SJSA1 (cell line): ENCODE results near the gene ACSL3. TPM values are rescaled to one million over a fixed set of nuclear protein-coding genes. Genes with fewer than 3 reads are reported as not detected.
"Not testable (repeated sequence)": the region's sequence is repeated elsewhere in the genome, so short reads cannot be mapped to it uniquely, and the experiment has no call there.

ENCODE experiments used
- DNase-seq, 2 experiments: peaks; one replicate each; pipeline ENCODE4 v3.0.0-alpha.2; 2015 to 2020; ENCODE audit warnings: low spot score in 2 of 2, low read depth in 1 of 2
- H3K27ac ChIP-seq: fragments of 250-450 bp; sonication (Bioruptor Pico); 2 replicates; pipeline ENCODE4 v1.5.1; 2020; ENCODE audit warnings: mild to moderate bottlenecking, moderate library complexity
- H3K27me3 ChIP-seq: fragments of 250-450 bp; sonication (Bioruptor Pico); replicated peaks from 2 replicates; pipeline ENCODE4 v1.5.1; 2020; ENCODE audit warnings: mild to moderate bottlenecking, moderate library complexity
- H3K36me3 ChIP-seq: fragments of 250-450 bp; sonication (Bioruptor Pico); 2 replicates; pipeline ENCODE4 v1.5.1; 2020; ENCODE audit warnings: mild to moderate bottlenecking
- H3K4me1 ChIP-seq: fragments of 250-450 bp; sonication (Bioruptor Pico); replicated peaks from 2 replicates; pipeline ENCODE4 v1.6.1; 2021; ENCODE audit warnings: mild to moderate bottlenecking
- H3K4me3 ChIP-seq: fragments of 250-450 bp; sonication (Bioruptor Pico); 2 replicates; pipeline ENCODE4 v1.5.1; 2020; ENCODE audit warnings: mild to moderate bottlenecking
- H3K9me3 ChIP-seq: fragments of 250-450 bp; sonication (Bioruptor Pico); replicated peaks from 2 replicates; pipeline ENCODE4 v1.5.1; 2020; ENCODE audit warnings: mild to moderate bottlenecking
- total RNA-seq: library from RNA; depleted of rRNA; stranded (reverse); fragments of >200 nt; shearing (Covaris generic); gene quantifications from 2 replicates; pipeline ENCODE4 v1.2.3, GENCODE V29; 2014

ACSL3 gene
- total RNA-seq, 1 experiment from 2014 or later = 100.0 TPM

DNA sequence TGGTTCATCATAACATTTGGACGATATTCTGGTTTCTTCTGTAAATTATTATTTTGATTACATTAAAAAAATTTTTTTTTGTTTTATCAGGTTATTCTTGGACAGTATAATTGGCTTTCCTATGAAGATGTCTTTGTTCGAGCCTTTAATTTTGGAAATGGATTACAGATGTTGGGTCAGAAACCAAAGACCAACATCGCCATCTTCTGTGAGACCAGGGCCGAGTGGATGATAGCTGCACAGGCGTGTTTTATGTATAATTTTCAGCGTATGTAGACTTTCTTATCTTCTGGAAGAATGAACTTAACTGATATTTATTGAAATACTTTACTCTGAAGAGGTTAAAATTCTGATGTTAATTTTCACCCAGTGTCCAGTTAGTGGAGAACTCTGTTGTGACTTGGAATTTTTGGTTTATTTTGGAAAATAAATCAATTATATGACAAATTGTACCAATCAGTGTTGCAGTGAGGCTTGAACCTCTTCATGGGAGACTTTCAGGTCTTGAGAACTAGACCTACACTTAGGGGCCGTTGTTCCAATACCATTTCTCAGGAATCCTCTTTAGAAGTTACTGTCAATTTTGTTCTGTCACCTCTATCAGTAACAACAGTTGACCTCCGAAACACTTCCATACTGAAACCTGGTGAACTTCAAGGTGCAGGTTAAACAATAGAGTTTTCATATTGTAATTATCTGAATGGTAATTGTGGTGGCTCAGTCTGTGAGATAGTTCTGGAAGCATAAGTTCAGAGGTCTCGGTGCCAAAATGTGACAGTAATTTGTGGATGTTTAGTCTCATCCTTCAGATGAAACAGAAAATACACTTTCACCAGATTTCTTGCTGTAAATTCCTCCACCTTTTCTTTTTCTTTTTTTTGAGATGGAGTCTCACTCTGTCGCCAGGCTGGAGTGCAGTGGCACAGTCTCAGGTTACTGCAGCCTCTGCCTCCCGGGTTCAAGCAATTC, 55.7 kb downstream of the ACSL3 start:
- Histone ChIP-seq H3K36me3 (peaks cover 40% of the 10 kb centered on the region), H3K27me3 (no peaks in the 10 kb centered on the region), H3K4me3 (no peak overlapping the region), H3K9me3 (no peaks in the 10 kb centered on the region), H3K4me1 (peaks cover 34% of the 10 kb centered on the region), H3K27ac (no peak overlapping the region)
- no peak for DNase-seq

DNA sequence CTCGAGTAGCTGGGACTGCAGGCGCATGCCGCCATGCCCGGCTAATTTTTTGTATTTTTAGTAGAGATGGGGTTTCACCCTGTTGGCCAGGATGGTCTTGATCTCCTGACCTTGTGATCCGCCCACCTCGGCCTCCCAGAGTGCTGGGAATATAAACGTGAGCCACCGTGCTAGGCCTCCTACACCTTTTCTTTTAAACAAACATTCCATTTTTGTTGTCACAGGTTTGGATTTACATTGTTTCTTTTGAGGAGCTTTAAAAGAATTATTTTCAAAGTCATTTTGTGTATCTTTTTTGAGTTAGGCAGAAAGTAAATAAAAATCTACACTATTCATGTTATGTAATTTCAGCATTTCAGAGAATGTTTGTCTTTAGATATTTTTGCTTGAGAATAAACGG, 56.4 kb downstream of the ACSL3 start:
- DNase-seq, H3K9me3 ChIP-seq, H3K27me3 ChIP-seq, H3K4me3 ChIP-seq, H3K27ac ChIP-seq: not testable (repeated sequence)
- peaks cover 42% of the 10 kb centered on the region for H3K36me3 ChIP-seq
- H3K4me1 ChIP-seq = peaks cover 34% of the 10 kb centered on the region

DNA sequence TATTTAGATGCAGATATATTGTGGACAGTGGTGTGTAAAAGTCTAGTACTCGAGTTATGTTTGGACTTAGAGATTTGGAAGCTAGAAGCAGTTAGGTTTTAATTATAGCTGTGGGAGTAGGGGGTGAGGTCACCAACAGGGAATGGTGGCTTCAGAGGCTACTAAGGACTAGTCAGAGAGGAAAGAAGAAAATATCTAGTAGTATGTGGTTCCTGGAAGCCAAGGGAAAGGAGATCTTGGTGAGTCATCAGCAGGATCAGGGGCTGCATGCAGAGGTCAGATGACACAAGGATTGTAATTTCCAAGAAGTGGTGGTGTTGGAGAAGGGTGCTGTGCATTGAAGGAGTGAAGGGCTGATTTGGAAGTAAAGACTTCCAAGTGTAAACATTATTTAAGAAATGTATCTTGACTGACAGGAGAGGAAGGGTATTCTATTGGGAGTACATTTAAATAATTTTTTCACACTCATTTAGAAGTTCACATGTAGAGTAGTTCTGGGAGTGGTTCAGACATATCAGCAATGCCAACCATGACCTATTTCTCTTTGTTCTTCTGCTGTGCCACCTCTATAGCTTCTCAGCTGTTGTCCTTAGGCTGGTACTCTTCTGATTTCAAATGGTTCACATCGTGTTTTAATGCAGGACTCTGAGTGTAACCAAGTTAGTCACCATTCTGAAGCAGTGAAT, 59.1 kb downstream of the ACSL3 start:
- no peak overlapping the region for H3K4me3 ChIP-seq
- peaks cover 62% of the 10 kb centered on the region for H3K36me3 ChIP-seq
- H3K9me3 ChIP-seq = no peaks in the 10 kb centered on the region
- peak; percentile 58 to 60 for DNase-seq
- peak overlapping the region; percentile 45 for H3K27ac ChIP-seq
- no peaks in the 10 kb centered on the region for H3K27me3 ChIP-seq
- peaks cover 38% of the 10 kb centered on the region for H3K4me1 ChIP-seq

DNA sequence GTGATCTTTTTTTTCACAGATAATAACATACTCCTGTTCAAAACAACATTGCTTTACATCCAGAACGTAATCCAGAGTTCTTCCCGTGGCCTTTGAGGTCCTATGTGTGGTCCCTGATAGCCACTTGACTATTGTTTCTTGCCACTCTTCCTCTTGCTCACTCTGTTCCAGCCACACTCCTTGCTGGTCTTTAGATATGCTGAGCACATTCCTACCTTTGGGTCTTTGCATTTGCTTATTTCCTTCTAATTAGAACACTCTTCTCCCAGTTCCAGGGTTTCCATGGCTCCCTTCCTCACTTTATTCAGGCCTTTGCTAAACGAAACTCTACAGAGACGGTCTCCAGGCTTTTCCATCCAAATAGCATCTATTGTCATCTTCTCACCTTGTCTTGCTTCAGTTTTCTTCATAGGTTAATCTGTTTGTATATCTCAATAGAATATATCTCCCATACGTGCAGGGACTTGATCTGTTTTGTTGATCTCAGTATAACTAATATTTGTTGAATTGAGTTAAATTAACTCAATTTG, 59.9 kb downstream of the ACSL3 start:
- H3K4me1 ChIP-seq = peaks cover 32% of the 10 kb centered on the region
- peaks cover 67% of the 10 kb centered on the region for H3K36me3 ChIP-seq

DNA sequence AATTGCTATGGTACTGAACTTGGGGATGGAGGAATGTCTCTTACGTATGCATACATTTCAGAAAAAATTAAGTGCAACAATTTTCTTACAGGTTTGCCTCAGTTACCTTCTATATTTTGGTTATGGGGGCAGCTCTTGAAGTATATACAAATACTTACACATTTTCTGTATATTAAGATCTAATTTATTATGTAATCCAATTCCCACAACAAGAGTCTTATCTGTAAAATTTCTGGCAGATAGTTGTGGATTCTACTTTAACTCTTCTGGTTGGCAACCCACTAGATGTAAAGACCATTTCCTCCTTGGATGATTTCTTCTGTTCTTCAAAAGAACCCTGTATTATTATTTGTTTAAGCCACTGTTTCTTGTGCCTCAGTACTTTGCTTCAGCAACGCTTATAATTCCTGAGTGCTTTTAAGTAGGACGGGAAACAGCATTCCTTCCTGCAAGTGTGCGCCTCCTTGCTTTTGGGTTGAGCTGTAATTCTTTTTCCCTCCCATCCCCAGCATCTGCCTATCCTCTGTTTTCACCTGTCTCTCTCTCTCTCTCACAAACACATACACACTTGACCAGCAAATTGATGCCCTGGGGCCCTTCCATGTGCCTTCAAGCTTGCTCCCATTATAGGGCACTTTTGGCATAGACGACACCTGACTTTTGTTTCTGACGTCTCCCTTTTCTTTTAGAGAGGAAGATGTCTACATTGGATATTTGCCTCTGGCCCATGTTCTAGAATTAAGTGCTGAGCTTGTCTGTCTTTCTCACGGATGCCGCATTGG, 61.4 kb downstream of the ACSL3 start:
- no peak for DNase-seq
- H3K4me1 ChIP-seq = peaks cover 23% of the 10 kb centered on the region
- H3K4me3 ChIP-seq = no peak overlapping the region
- no peaks in the 10 kb centered on the region for H3K9me3 ChIP-seq
- peaks cover 73% of the 10 kb centered on the region for H3K36me3 ChIP-seq
- H3K27me3 ChIP-seq = no peaks in the 10 kb centered on the region
- H3K27ac ChIP-seq = no peak overlapping the region

More for the DNA sequence above, 59.9 kb downstream of the ACSL3 start:
- Histone ChIP-seq H3K9me3 (no peaks in the 10 kb centered on the region), H3K4me3 (no peak overlapping the region), H3K27ac (0 out of 2 replicates have a peak overlapping the region, but pooled peaks have one; percentile 9), H3K27me3 (no peaks in the 10 kb centered on the region)
- DNase-seq = no peak

DNA sequence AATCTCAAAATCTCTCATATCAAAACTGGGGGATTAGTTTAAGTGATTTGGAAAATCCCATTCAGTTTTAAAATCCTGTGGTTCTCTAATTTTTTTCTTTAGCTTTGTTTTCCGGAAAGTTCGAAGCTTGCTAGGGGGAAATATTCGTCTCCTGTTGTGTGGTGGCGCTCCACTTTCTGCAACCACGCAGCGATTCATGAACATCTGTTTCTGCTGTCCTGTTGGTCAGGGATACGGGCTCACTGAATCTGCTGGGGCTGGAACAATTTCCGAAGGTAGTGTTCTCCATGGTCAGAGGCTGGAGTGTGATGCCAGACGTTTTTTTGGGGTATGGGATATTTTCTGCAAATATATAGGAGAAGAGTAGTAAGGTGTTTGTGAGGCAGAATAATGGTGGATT, 66.1 kb downstream of the ACSL3 start:
- H3K4me1 ChIP-seq = peaks cover 3% of the 10 kb centered on the region; the same call in 1 of the 2 replicates
- H3K27ac ChIP-seq = no peak overlapping the region
- H3K27me3 ChIP-seq = no peaks in the 10 kb centered on the region
- no peaks in the 10 kb centered on the region for H3K9me3 ChIP-seq
- no peak overlapping the region for H3K4me3 ChIP-seq
- H3K36me3 ChIP-seq = peaks cover 71% of the 10 kb centered on the region
- no peak for DNase-seq

DNA sequence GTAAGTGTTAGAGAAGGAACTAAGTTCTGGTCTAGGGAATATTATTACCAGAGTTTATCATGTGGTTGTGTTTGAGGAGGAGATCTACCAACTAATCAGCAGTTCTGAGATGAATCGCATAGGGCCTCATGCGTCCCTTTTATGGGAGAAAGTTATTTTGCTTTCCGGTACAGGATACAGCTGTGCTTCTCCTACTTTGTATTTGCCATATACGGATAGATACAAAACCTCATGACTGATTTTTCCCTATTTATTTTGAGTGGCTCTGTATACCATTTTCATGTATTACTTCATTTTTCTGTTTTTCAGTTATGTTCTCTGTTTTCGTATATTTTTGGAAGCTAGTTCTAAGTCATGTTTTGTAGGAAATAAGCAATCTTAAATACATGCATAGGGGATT, 66.8 kb downstream of the ACSL3 start:
- no peak for DNase-seq
- Histone ChIP-seq H3K4me1 (peaks cover 3% of the 10 kb centered on the region; the same call in 1 of the 2 replicates), H3K27me3 (no peaks in the 10 kb centered on the region), H3K36me3 (peaks cover 68% of the 10 kb centered on the region), H3K4me3 (no peak overlapping the region), H3K9me3 (no peaks in the 10 kb centered on the region), H3K27ac (no peak overlapping the region)

DNA sequence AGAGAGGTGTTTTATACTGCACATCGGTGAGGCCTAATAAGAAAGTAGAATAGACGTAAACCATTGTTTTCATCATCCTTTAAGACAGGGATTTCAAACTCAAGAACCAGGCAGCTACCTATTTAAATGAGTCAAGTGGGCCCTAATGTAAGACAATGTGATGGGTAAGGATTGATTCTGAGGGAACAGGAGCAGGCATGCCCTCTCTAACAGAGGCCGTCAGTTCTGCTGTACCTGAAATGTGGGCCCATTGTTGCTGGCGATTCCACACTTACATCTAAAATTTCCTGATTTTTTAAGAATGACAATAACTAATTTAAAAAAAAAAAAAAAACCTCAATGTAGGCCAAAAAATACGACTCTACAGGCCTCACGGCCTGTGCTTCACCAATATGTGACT, 67.5 kb downstream of the ACSL3 start:
- Histone ChIP-seq H3K27ac (no peak overlapping the region), H3K27me3 (no peaks in the 10 kb centered on the region), H3K9me3 (no peaks in the 10 kb centered on the region), H3K4me3 (no peak overlapping the region), H3K4me1 (peaks cover 2% of the 10 kb centered on the region; the same call in 1 of the 2 replicates), H3K36me3 (peaks cover 65% of the 10 kb centered on the region)
- DNase-seq = no peak

DNA sequence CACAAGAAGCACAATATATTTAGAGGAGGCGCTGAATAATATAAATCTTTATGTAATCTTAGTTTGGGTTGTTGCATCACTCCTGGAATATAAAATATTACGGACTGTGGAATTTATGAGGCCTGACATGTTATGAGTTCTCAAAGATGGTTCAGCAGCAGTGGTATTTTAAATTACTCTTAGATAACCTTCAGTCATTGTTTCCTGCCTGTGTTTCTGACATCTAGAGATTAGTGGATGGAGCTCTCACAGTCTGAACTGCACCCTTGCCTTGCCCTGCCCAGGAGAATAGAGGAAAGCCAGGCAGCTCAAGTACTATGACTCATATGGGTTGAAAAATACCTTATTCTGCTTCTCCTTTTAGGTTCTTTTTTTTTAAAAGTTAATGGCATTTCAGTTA, 70.0 kb downstream of the ACSL3 start:
- H3K9me3 ChIP-seq = no peaks in the 10 kb centered on the region
- DNase-seq = no peak
- peaks cover 67% of the 10 kb centered on the region for H3K36me3 ChIP-seq
- H3K27ac ChIP-seq = no peak overlapping the region
- no peak overlapping the region for H3K4me3 ChIP-seq
- H3K4me1 ChIP-seq = no peaks in the 10 kb centered on the region
- no peaks in the 10 kb centered on the region for H3K27me3 ChIP-seq

DNA sequence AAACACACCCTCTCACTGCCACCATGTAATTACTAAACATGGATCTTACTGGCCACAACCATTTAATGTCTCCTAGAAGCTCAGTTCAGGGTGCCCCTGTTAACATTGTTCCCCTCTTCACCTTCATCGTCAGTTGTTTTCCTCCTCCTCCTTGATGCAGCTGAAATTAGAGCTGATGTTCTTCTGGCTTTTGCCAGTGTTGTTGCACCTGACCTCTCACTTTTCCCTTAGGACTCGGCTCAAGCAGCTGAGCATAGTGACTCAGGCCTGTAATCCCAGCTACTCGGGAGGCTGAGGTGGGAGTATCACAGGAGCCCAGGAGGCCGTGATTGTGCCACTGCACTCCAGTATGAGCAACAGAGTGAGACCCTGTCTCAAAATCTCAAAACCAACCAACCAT, 70.8 kb downstream of the ACSL3 start:
- H3K36me3 ChIP-seq = peaks cover 72% of the 10 kb centered on the region
- DNase-seq = no peak
- H3K4me1 ChIP-seq = no peaks in the 10 kb centered on the region

DNA sequence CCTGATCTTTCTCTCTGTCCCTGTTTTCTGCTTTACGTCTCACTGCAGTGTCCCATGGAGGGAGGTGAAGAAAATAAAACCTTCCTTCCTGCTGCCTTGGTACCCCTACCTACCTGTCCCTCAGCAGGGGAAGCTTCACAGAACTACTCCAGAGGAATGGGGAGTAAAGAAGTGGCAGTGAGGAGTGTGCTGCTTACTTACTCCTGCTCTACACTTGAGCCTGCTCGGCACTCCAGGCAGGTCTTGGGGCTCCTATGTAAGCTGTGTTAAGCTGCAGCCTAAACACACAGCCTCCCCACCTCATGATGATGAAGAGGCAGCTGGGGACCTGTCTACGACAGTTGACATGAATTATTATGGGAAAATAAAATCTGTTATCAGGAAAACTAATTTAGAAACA, 72.6 kb downstream of the ACSL3 start:
- Histone ChIP-seq H3K4me3 (no peak overlapping the region), H3K36me3 (peaks cover 72% of the 10 kb centered on the region), H3K27me3 (no peaks in the 10 kb centered on the region)

More for the DNA sequence above, 70.8 kb downstream of the ACSL3 start:
- no peaks in the 10 kb centered on the region for H3K9me3 ChIP-seq
- H3K27me3 ChIP-seq = no peaks in the 10 kb centered on the region
- H3K27ac ChIP-seq = no peak overlapping the region
- H3K4me3 ChIP-seq = no peak overlapping the region

DNA sequence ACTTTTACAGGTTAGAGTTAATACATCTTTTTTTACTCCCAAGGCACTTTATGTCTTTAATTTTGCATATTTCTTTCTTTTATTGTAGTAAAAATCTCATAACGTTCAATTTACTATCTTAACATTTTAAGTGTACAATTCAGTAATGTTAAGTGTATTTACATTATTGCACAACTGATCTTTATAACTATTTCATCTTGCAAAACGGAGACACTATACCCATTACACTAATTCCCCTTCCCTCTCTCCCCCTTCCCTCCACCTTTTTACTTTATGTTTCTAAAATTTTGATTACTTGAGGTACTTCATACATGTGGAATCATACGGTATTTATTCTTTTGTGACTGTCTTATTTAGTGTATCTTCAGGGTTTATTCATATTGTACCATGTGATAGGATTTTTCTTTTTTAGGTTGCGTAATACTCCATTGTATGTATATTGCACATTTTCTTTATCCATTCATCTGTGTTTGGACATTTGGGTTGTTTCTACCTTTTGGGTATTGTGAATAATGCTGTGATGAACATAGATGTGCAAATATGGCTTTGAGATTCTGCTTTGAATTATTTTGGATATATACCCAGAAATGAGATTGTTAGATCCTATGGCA, 75.0 kb downstream of the ACSL3 start:
- no peak for DNase-seq
- Histone ChIP-seq H3K27ac (no peak overlapping the region), H3K4me3 (no peak overlapping the region), H3K9me3 (0 out of 2 replicates have a peak, but pooled peaks cover 2% of the 10 kb centered on the region), H3K36me3 (peaks cover 65% of the 10 kb centered on the region), H3K27me3 (no peaks in the 10 kb centered on the region), H3K4me1 (peaks cover 17% of the 10 kb centered on the region)

More for the DNA sequence above, 72.6 kb downstream of the ACSL3 start:
- 0 out of 2 replicates have a peak, but pooled peaks cover 2% of the 10 kb centered on the region for H3K9me3 ChIP-seq
- no peak for DNase-seq
- no peak overlapping the region for H3K27ac ChIP-seq
- H3K4me1 ChIP-seq = no peaks in the 10 kb centered on the region

DNA sequence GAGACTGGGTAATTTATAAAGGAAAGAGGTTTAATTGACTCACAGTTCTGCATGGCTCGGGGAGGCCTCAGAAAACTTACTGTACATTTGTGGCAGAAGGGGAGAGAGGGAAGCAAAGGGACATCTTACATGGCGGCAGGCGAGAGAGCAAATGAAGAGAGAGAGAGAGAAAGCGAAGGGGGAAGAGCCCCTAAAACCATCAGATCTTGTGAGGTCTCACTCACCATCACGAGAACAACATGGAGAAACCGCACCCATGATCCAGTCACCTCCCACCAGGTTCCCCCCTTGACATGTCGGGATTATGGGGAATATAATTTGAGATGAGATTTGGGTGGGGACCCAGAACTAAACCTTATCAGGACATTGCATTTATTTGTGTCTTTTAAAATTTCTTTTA, 75.9 kb downstream of the ACSL3 start:
- Histone ChIP-seq H3K27ac (no peak overlapping the region), H3K4me1 (peaks cover 21% of the 10 kb centered on the region), H3K4me3 (no peak overlapping the region), H3K9me3 (0 out of 2 replicates have a peak, but pooled peaks cover 2% of the 10 kb centered on the region), H3K27me3 (no peaks in the 10 kb centered on the region), H3K36me3 (peaks cover 56% of the 10 kb centered on the region)
- no peak for DNase-seq
